CD8-positive, alpha-beta memory T cell (primary cell): ENCODE data around the gene TECPR1. TPM values are rescaled to one million over a fixed set of nuclear protein-coding genes. Genes with fewer than 3 reads are reported as not detected.

Experiments
- CTCF ChIA-PET: fragments of 350-600 bp; sonication (Branson Sonifier 250); formaldehyde crosslinking; loops from one replicate; lab custom pipeline; 2021; ENCODE audit warnings: antibody characterized with exemption; lab: Charles Lee
- POLR2A ChIA-PET: fragments of 350-600 bp; sonication (Branson Sonifier 250); formaldehyde crosslinking; loops from one replicate; lab custom pipeline; 2021; ENCODE audit warnings: antibody characterized with exemption; lab: Charles Lee
- DNase-seq, 5 donors: peaks; one replicate each; pipeline versions ENCODE4 v3.0.0 to v3.0.0-alpha.2; 2020 to 2022; ENCODE audit warnings: mixed read lengths in 1 of 5
- H3K27ac ChIP-seq: one replicate; pipeline ENCODE4 v1.7.0; 2013; ENCODE audit warnings: low read depth, mild to moderate bottlenecking, low read length, moderate library complexity
- H3K27me3 ChIP-seq: 2 replicates; pipeline ENCODE4 v1.7.0; 2013; ENCODE audit warnings: low read length, mild to moderate bottlenecking; ENCODE audit not compliant: insufficient read depth, poor library complexity, severe bottlenecking
- H3K36me3 ChIP-seq: 2 replicates; pipeline ENCODE4 v1.7.0; 2013; ENCODE audit warnings: mild to moderate bottlenecking, low read length, moderate library complexity; ENCODE audit not compliant: insufficient read depth
- H3K4me1 ChIP-seq: 2 replicates; pipeline ENCODE4 v1.7.0; 2013; ENCODE audit warnings: mild to moderate bottlenecking, low read length, moderate library complexity; ENCODE audit not compliant: insufficient read depth
- H3K4me3 ChIP-seq: 2 replicates; pipeline ENCODE4 v1.7.0; 2013; ENCODE audit warnings: mild to moderate bottlenecking, low read length
- H3K9me3 ChIP-seq: 2 replicates; pipeline ENCODE4 v1.7.0; 2013; ENCODE audit warnings: mild to moderate bottlenecking, low read length
- H3K27ac Mint-ChIP-seq, 8 donors: one replicate each; pipeline ENCODE4 v1.8.0; 2020 to 2021; ENCODE audit warnings: mixed read lengths in 8 of 8, mild to moderate bottlenecking in 6 of 8, inconsistent platforms in 3 of 8, moderate library complexity in 3 of 8
- H3K27me3 Mint-ChIP-seq, 2 donors: one replicate each; pipeline ENCODE4 v1.8.0; 2020 to 2021; ENCODE audit warnings: mixed read lengths in 2 of 2, mild to moderate bottlenecking in 1 of 2, moderate library complexity in 1 of 2
- H3K36me3 Mint-ChIP-seq, 3 donors: one replicate each; pipeline ENCODE4 v1.8.0; 2020 to 2021; ENCODE audit warnings: mixed read lengths in 3 of 3, inconsistent platforms in 1 of 3, mild to moderate bottlenecking in 1 of 3
- H3K4me1 Mint-ChIP-seq, 3 donors: one replicate each; pipeline ENCODE4 v1.8.0; 2020 to 2021; ENCODE audit warnings: mixed read lengths in 3 of 3, inconsistent platforms in 1 of 3, mild to moderate bottlenecking in 1 of 3
- H3K4me3 Mint-ChIP-seq, 7 donors: one replicate each; pipeline ENCODE4 v1.8.0; 2020 to 2021; ENCODE audit warnings: mixed read lengths in 7 of 7, mild to moderate bottlenecking in 6 of 7, moderate library complexity in 4 of 7, inconsistent platforms in 2 of 7
- H3K9me3 Mint-ChIP-seq, 5 donors: one replicate each; pipeline ENCODE4 v1.8.0; 2020 to 2022; ENCODE audit warnings: mixed read lengths in 5 of 5, mild to moderate bottlenecking in 3 of 5, moderate library complexity in 2 of 5, inconsistent platforms in 1 of 5
- polyA plus RNA-seq: library from polyadenylated mRNA; unstranded; fragments of 300-500 nt; fragmentation: Illumina TruSeq; gene quantifications from one replicate; pipeline ENCODE4 v1.2.3, GENCODE V29; 2021
- total RNA-seq, 2 experiments: library from RNA; stranded (reverse); gene quantifications; one replicate each; pipeline ENCODE4 v1.2.3, GENCODE V29; 2021

The TECPR1 gene
- total and polyA plus RNA-seq, 3 experiments from 2014 or later = 22.7 to 34.2 (median 33.7) TPM

DNA sequence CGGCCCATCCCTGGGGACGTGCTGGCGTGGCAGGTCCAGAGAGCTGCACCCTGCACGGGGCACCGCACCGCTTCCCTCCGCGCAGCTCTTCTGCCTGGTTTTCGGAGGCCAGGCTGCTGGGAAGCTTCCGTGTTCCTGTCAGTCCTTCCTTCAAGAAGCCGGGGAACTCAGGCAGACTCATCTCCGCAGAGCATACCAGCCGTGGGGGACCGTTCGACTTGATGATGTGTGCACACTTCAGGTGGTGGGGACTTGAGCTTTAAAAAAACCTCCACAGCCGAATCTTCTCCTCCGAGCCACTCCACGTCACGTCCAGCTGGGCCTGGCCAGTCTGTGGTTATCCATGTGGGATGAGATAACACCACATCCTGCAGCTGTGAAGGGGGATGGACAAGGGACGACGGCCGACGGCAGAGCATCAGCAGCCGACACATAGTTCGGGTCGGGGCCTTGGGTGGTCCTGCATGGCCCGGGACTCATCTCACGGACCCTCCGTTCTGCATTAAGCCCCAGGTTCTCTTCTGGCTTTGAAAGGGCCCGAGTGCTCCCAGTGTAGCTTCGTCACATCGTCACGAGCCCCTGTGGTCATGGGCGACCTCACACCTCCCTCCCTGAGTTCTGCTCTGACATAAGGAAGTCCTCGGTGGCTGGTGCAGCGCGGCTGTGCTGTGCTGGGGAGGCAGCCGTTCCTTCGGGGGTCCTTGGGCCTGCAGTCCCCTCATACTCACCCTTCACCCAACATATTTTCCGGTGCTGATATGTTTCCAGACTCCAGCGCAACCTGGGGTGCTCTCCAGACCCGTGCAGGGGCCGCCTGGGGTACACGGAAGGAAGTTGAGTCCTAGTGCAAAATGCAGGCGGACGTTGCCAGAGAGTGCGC is 45.3 kb downstream of the TECPR1 start:
- H3K36me3 Mint-ChIP-seq = peaks cover 5 to 46% (median 13%) of the 10 kb centered on the region in 3 donors
- DNase-seq = no peak

DNA sequence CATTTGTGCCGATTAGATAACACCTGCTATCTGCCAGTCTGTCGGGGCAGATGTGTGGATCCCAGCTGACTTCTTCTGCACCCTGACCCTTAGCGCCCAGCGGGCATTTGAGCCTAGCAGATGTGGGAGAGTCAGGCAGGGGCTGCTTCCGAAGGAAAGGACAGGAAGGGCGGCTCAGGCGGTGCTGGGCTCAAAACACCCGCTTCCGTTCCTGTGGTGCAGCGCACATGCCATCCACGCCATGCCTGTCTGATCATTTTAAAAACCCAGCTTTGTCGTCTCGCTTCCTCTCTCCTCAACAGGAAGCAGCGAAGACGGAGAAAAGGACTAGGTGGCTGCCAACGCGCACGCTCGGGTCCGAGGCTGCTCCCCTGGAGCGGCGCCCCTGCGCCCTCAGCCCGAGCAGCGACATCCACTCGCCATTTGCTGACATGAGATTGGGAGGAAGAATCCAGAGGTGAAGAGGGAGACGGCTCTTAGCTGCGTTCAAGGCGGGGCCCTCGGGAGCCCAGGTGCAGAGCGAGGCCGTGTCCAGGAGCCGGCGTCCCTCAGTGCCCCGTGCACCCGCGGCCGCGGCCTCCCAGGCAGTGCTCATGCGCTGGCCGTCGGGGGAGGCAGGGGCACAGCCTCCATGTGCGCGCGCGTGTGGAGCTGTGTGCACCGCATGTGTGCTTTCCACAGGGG is 46.7 kb downstream of the TECPR1 start:
- H3K4me3 ChIP-seq = no peak overlapping the region
- no peak overlapping the region for H3K27ac ChIP-seq
- Mint-ChIP-seq H3K4me1 (peaks cover 30 to 55% (median 32%) of the 10 kb centered on the region in 3 donors), H3K4me3 (peak overlapping the region in 1 of 7 donors; percentile 57), H3K27ac (peak overlapping the region in 2 of 8 donors; percentile 61 to 63), H3K36me3 (peaks cover 5 to 46% (median 13%) of the 10 kb centered on the region in 3 donors), H3K9me3 (no peaks in the 10 kb centered on the region), H3K27me3 (no peaks in the 10 kb centered on the region)
- H3K9me3 ChIP-seq = no peaks in the 10 kb centered on the region
- ChIA-PET POLR2A (no interaction called here), CTCF (interaction anchor here (1.5 kb wide), 1 partner anchor 37 kb away, joined by 4 read pairs; no protein-coding TSS in a partner anchor)
- H3K36me3 ChIP-seq = peaks cover 23% of the 10 kb centered on the region
- peaks cover 47% of the 10 kb centered on the region for H3K4me1 ChIP-seq
- DNase-seq = no peak
- no peaks in the 10 kb centered on the region for H3K27me3 ChIP-seq

More for the DNA sequence above, 45.3 kb downstream of the TECPR1 start:
- Mint-ChIP-seq H3K4me3 (no peak overlapping the region), H3K27ac (peak overlapping the region in 1 of 8 donors; percentile 8), H3K27me3 (no peaks in the 10 kb centered on the region), H3K4me1 (peaks cover 18 to 43% (median 22%) of the 10 kb centered on the region in 3 donors), H3K9me3 (no peaks in the 10 kb centered on the region)
- Histone ChIP-seq H3K9me3 (no peaks in the 10 kb centered on the region), H3K27me3 (no peaks in the 10 kb centered on the region), H3K36me3 (peaks cover 23% of the 10 kb centered on the region), H3K4me1 (peaks cover 33% of the 10 kb centered on the region), H3K27ac (no peak overlapping the region), H3K4me3 (no peak overlapping the region)
- ChIA-PET POLR2A (no interaction called here), CTCF (interaction anchor here (1.1 to 1.5 kb wide), 2 partner anchors 11 to 39 kb away, joined by 4 read pairs; no protein-coding TSS in a partner anchor)

DNA sequence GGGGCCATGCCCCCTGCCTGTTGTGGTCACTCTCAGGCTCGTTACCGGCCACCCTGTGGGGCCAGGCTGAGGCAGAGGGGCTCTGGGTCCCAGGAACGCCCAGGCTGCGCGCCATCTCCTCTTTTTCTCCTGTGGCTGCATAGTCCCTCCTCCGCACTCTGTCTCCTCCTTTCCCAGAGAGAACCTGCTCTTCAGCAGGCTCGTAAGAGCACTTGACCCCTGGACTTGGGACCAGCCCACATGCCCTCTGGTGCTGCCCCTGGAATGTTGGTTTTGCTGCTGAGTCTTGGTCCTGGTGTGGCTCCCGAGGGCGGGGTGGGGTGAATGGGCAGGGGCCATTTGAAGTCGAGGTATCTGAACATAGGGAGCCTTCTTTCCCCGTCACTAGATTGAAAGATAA is 47.4 kb downstream of the TECPR1 start:
- H3K4me3 Mint-ChIP-seq = no peak overlapping the region
- peaks cover 11 to 46% (median 16%) of the 10 kb centered on the region in 3 donors for H3K36me3 Mint-ChIP-seq
- Histone ChIP-seq H3K36me3 (peaks cover 23% of the 10 kb centered on the region), H3K4me3 (no peak overlapping the region), H3K27ac (no peak overlapping the region), H3K9me3 (no peaks in the 10 kb centered on the region), H3K27me3 (no peaks in the 10 kb centered on the region), H3K4me1 (peaks cover 50% of the 10 kb centered on the region)
- peaks cover 33 to 56% (median 34%) of the 10 kb centered on the region in 3 donors for H3K4me1 Mint-ChIP-seq
- ChIA-PET POLR2A (no interaction called here), CTCF (interaction anchor here (1.4 kb wide), 1 partner anchor 46 kb away, joined by 5 read pairs; no protein-coding TSS in a partner anchor)
- DNase-seq = no peak
- H3K9me3 Mint-ChIP-seq = no peaks in the 10 kb centered on the region
- no peaks in the 10 kb centered on the region for H3K27me3 Mint-ChIP-seq
- peak overlapping the region in 1 of 8 donors; percentile 51 for H3K27ac Mint-ChIP-seq

DNA sequence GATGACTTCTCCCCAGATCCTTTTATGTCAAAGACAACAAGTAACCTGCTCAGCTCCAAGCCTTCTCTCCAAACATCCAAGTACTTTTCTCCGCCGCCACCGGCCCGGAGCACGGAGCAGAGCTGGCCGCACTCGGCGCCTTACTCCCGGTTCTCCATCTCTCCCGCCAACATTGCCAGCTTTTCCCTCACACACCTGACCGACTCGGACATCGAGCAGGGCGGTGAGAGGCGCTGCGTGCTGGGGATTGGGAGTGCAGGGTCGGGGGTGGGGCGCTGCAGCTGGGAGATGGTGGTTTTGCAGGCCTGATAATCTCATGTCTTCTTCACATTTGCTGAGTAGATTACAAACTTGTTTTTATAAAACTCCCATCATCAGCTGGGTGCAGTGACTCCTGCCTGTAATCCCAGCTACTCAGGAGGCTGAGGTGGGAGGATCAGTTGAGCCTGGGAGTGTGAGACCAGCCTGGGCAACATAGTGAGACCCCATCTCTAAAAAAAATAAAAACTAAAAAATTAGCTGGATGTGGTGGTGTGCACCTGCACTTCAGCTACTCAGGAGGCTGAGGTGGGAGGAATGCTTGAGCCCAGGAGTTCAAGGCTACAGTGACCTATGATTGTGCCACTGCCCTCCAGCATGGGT is 47.9 kb downstream of the TECPR1 start:
- POLR2A ChIA-PET = no interaction called here
- H3K4me3 Mint-ChIP-seq = peak overlapping the region in 3 of 7 donors; percentile 46 to 85 (median 65)

DNA sequence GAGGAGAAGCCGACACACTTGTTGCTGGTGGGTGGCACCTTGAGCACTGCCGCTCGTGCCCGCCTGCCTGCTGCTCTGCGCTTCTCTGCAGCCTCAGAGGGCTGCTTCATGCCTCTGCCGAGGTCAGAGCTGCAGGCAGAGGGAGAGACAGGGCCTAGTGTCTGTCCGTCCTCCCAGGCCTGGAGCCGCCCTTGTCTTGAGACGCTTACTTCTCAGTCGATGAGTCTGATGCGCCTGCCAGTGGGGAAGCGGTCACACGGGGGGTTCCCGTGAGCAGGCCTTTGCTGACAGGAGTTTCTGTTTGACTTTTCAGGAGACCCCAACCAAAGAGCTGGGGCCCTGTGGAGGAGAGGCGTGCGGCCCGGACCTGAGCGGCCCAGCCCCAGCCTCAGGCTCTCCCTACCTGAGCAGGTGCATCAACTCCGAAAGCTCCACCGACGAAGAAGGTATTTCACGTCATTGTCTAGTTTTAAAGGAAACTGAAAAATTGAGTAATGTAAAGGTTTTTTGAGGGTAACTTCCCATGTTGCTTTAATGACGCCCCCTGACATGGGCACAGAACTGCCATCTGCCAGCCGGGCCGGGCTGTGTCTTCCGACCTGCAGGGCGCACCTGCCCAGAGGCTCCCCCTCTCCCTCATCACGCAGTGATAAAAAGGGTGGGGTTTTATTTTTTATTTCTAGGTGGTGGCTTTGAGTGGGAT is 48.6 kb downstream of the TECPR1 start:
- Mint-ChIP-seq H3K27me3 (no peaks in the 10 kb centered on the region), H3K4me3 (peak overlapping the region in 4 of 7 donors; percentile 65 to 88 (median 83)), H3K27ac (peak overlapping the region in 5 of 8 donors; percentile 17 to 72 (median 47)), H3K4me1 (peaks cover 36 to 61% (median 38%) of the 10 kb centered on the region in 3 donors), H3K9me3 (peaks cover 0 to 6% (median 0%) of the 10 kb centered on the region in 5 donors), H3K36me3 (peaks cover 21 to 48% (median 21%) of the 10 kb centered on the region in 3 donors)
- DNase-seq = peak in 1 of 5 donors; percentile 36
- H3K9me3 ChIP-seq = no peaks in the 10 kb centered on the region
- H3K36me3 ChIP-seq = peaks cover 23% of the 10 kb centered on the region
- H3K4me3 ChIP-seq = no peak overlapping the region
- H3K27me3 ChIP-seq = no peaks in the 10 kb centered on the region
- no peak overlapping the region for H3K27ac ChIP-seq
- CTCF ChIA-PET = interaction anchor here (1.1 to 2.5 kb wide), 6 partner anchors 8 to 181 kb away, joined by 3 to 13 read pairs (median 6); partner anchors contain the start of gene BHLHA15
- POLR2A ChIA-PET = interaction anchor here (1.1 to 1.5 kb wide), 3 partner anchors 9 to 47 kb away, joined by 3 to 5 read pairs (median 5); no protein-coding TSS in a partner anchor
- peaks cover 50% of the 10 kb centered on the region for H3K4me1 ChIP-seq

More for the DNA sequence above, 47.9 kb downstream of the TECPR1 start:
- peaks cover 0 to 3% (median 0%) of the 10 kb centered on the region in 5 donors for H3K9me3 Mint-ChIP-seq
- Histone ChIP-seq H3K4me1 (peaks cover 50% of the 10 kb centered on the region), H3K9me3 (no peaks in the 10 kb centered on the region), H3K4me3 (no peak overlapping the region), H3K27me3 (no peaks in the 10 kb centered on the region), H3K36me3 (peaks cover 23% of the 10 kb centered on the region), H3K27ac (no peak overlapping the region)
- CTCF ChIA-PET = interaction anchor here (1.4 to 2.5 kb wide), 2 partner anchors 36 to 47 kb away, joined by 5 to 13 read pairs; no protein-coding TSS in a partner anchor
- no peak for DNase-seq
- H3K4me1 Mint-ChIP-seq = peaks cover 34 to 58% (median 35%) of the 10 kb centered on the region in 3 donors
- no peaks in the 10 kb centered on the region for H3K27me3 Mint-ChIP-seq
- peak overlapping the region in 5 of 8 donors; percentile 17 to 72 (median 47) for H3K27ac Mint-ChIP-seq
- peaks cover 15 to 49% (median 19%) of the 10 kb centered on the region in 3 donors for H3K36me3 Mint-ChIP-seq

DNA sequence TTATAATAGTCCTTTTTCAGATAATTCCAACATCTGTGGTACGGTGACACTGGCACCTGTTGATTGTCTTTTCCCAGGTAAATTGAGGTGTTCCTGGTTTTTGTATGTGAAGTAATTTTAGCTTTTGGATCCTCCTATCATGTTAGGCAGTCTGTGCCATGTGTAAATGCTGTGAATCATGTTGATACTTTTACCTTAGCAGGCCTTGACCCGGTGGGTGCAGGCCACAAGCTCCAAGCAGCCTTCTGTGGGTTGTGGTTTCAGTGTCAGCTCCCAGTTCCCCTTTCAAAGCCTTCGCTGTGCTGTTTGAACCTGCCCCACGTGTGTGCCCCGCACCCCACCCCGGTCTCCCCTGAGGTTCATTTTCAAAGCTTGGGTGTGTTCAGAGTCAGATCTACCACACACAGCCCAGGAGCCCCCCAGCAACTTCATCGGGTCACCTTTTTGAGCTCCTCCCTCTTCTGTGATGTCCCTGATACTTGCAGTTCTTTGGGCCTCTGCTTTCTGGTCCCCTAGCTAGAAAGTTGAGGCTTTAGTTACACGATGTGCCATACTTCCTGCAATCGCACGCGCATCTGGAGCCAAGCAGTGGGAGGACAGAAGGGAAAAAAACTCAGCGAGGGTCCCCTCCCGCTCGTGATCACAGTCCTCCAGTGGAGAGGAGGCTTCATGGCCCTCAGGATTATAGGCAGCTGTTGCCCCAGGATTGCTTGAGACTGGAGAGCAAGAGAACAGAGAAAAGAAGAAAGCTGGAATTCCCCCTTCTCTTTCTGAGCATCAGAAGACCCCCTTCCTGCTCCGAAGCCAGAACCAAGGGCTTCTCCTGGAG is 49.5 kb downstream of the TECPR1 start:
- H3K27ac Mint-ChIP-seq = peak overlapping the region; percentile 29 to 98 (median 80)
- no peaks in the 10 kb centered on the region for H3K27me3 ChIP-seq
- no peak overlapping the region for H3K27ac ChIP-seq

More for the DNA sequence above, 49.5 kb downstream of the TECPR1 start:
- peaks cover 50% of the 10 kb centered on the region for H3K4me1 ChIP-seq
- H3K36me3 ChIP-seq = peaks cover 23% of the 10 kb centered on the region
- peaks cover 25 to 48% (median 25%) of the 10 kb centered on the region in 3 donors for H3K36me3 Mint-ChIP-seq
- peaks cover 36 to 61% (median 38%) of the 10 kb centered on the region in 3 donors for H3K4me1 Mint-ChIP-seq
- ChIA-PET POLR2A (interaction anchor here (0.5 to 1.5 kb wide), 6 partner anchors 9 to 699 kb away, joined by 3 to 5 read pairs (median 3); partner anchors contain the start of gene BHLHA15), CTCF (interaction anchor here (1.1 to 2.5 kb wide), 5 partner anchors 9 to 181 kb away, joined by 3 to 13 read pairs (median 6); partner anchors contain the start of gene BHLHA15)
- H3K27me3 Mint-ChIP-seq = no peaks in the 10 kb centered on the region
- peak; percentile 17 to 87 (median 68) for DNase-seq
- peak overlapping the region; percentile 24 for H3K4me3 ChIP-seq
- H3K9me3 ChIP-seq = no peaks in the 10 kb centered on the region
- H3K4me3 Mint-ChIP-seq = peak overlapping the region; percentile 26 to 88 (median 76)
- peaks cover 0 to 6% (median 0%) of the 10 kb centered on the region in 5 donors for H3K9me3 Mint-ChIP-seq
